BLaER1 treated with 17β-estradiol and CSF1 and Interleukin-3, amounts not matched to agents 10 nM and 100 nM (cell line): Measurements from ENCODE around the gene MRTFA.

Experiments
- H3K27ac ChIP-seq, 11 experiments: shearing (Covaris generic); formaldehyde crosslinking; 2 replicates each; pipeline ENCODE4 v1.8.1; 2022
- H3K27me3 ChIP-seq, 11 experiments: shearing (Covaris generic); formaldehyde crosslinking; 2 replicates each; pipeline ENCODE4 v1.8.1; 2022
- H3K36me3 ChIP-seq, 11 experiments: shearing (Covaris generic); formaldehyde crosslinking; 2 replicates each; pipeline ENCODE4 v1.8.1; 2022
- H3K4me1 ChIP-seq, 10 experiments: shearing (Covaris generic); formaldehyde crosslinking; 2 replicates each; pipeline ENCODE4 v1.8.1; 2022
- H3K4me2 ChIP-seq, 11 experiments: shearing (Covaris generic); formaldehyde crosslinking; 2 replicates each; pipeline ENCODE4 v1.8.1; 2022
- H3K4me3 ChIP-seq, 10 experiments: shearing (Covaris generic); formaldehyde crosslinking; 2 replicates each; pipeline ENCODE4 v1.8.1; 2022
- H3K9ac ChIP-seq, 11 experiments: shearing (Covaris generic); formaldehyde crosslinking; 2 replicates each; pipeline ENCODE4 v1.8.1; 2022
- H3K9me3 ChIP-seq, 11 experiments: shearing (Covaris generic); formaldehyde crosslinking; replicated peaks in 1 of 11; 2 replicates each; pipeline ENCODE4 v1.8.1; 2022
- H4K20me1 ChIP-seq, 11 experiments: shearing (Covaris generic); formaldehyde crosslinking; 2 replicates each; pipeline ENCODE4 v1.8.1; 2022
- Cebpa-rat ChIP-seq, 11 experiments: shearing (Covaris generic); IDR thresholded peaks; 2 replicates each; pipeline ENCODE4 v1.8.1; 2022

MRTFA gene

DNA sequence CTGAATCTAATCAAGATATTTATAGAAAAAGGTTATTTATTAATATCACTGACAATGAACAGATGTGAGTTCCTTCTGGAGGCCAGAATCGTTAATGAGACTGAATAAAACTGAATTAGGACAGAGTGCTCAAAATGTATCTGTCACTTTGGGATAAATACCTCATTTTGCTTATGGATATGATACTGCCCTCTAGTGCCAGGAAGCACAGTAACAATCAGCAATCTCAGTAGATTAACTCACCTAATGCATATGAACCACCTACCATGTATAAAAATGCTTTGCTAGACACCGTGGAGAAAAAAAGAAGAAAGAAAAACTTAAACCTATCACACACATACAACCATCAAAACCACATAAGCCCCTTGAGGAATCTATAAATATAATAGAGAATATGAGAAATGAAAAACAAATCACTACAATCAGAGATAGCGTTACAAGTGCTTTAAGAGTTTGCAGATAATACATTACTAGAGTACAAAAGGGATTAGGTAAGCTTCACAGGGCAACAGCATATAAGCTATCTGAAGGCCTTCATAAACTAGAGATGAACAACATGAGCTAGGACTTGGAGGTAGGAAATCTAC, 148.8 kb downstream of the MRTFA start:
- H3K36me3 ChIP-seq, result peaks cover 0 to 26% (median 15%) of the 10 kb centered on the region in 11 experiments; a peak in 15 of 22 replicates
- H3K27me3 ChIP-seq, result no peaks in the 10 kb centered on the region
- peaks cover 50 to 67% (median 61%) of the 10 kb centered on the region in 10 experiments for H3K4me1 ChIP-seq
- H3K9ac ChIP-seq, result no peak overlapping the region
- H3K27ac ChIP-seq, result no peak overlapping the region
- H4K20me1 ChIP-seq, result peaks cover 0 to 64% (median 7%) of the 10 kb centered on the region in 11 experiments; a peak in 8 of 22 replicates
- TF ChIP-seq Cebpa-rat (IDR thresholded peaks at IDR 0.05), result no peak
- H3K9me3 ChIP-seq, result no peaks in the 10 kb centered on the region
- no peak overlapping the region for H3K4me3 ChIP-seq
- H3K4me2 ChIP-seq, result peak overlapping the region in 6 of 11 experiments; percentile 10 to 20 (median 15); a peak in 5 of 22 replicates

DNA sequence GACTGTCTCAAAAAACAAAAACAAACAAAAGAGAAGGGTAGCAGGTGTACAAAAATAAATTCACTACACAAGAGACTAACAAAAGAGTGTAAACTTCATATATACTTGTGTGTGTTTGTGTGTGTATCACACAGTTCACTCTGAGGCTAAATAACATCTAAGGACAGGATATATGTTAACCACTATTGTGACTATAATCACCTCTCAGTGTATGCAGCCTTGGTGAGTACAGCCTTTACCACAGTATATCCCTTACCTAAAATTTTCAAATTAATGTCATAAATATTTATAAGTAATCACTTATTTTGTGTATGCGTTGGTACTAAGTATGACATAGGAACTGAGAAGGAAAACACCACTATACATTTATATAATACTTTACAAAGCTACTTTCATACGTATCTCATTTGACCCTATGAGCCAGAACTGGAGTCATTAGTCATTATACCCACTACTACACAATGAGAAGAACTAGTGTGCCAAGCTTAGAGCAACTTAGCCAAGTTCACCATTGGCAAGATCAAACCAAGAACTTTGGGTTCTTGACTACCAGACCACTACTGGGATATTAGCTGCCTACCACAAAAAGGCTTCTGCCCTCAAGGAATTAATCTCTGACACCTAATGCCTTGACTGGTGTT, 149.4 kb downstream of the MRTFA start:
- peaks cover 0 to 71% (median 7%) of the 10 kb centered on the region in 11 experiments; a peak in 9 of 22 replicates for H4K20me1 ChIP-seq
- TF ChIP-seq Cebpa-rat (IDR thresholded peaks at IDR 0.05), result no peak
- H3K4me1 ChIP-seq, result peaks cover 43 to 62% (median 55%) of the 10 kb centered on the region in 10 experiments
- H3K9ac ChIP-seq, result 0 out of 22 replicates have a peak overlapping the region, but pooled peaks of 1 of the 11 experiments have one; percentile 25
- peaks cover 0 to 26% (median 17%) of the 10 kb centered on the region in 11 experiments; a peak in 15 of 22 replicates for H3K36me3 ChIP-seq
- peak overlapping the region in 8 of 11 experiments; percentile 14 to 67 (median 44); a peak in 11 of 22 replicates for H3K4me2 ChIP-seq
- H3K4me3 ChIP-seq, result no peak overlapping the region
- 0 out of 22 replicates have a peak overlapping the region, but pooled peaks of 1 of the 11 experiments have one; percentile 4 for H3K27ac ChIP-seq
- no peaks in the 10 kb centered on the region for H3K9me3 ChIP-seq
- H3K27me3 ChIP-seq, result no peaks in the 10 kb centered on the region

DNA sequence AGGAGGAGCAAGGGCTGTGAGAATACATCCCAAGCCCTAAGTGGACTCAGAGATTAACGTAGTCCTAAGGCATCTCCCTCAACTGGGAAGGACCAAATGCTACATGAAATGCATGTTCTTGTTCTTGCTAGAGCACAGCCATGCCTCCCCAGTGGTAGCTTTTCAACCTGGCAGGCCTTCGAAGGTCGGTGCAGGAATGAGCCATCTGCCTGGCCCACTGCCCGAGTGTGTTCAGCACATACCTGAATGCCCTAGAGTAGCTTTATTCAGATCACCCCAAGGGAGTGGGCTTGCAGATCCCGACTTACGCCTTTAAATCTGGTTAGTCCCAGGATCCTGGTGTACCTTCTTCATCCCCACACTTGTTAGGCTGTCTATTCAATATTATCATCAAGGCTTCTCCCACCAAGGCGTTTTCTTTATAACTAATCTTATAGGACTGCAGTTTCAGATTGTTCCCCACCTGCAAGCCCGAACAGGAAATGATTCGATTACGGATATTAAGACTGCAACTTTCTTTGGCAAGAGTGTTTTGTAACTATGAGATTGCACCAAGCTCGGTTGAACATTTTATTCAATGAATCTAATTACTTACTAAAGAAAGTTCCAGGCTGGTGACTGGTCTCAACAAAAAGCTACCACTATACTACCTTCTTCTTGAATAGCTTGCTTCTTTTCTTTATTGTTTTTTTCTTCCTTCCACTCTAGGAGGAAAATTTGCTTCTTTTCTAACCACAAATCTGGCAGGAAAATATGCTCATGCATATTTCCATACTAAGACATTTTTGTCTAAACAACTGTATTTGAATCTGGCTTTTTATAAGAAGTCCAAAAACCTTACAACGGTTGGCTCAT, 150.5 kb downstream of the MRTFA start:
- Histone ChIP-seq H3K4me3 (no peak overlapping the region), H3K36me3 (peaks cover 0 to 26% (median 17%) of the 10 kb centered on the region in 11 experiments; a peak in 15 of 22 replicates), H3K27me3 (no peaks in the 10 kb centered on the region), H3K9me3 (no peaks in the 10 kb centered on the region), H3K4me2 (peak overlapping the region; percentile 10 to 67 (median 55)), H3K9ac (peak overlapping the region in 1 of 11 experiments; percentile 25; a peak in 1 of 22 replicates), H3K27ac (peak overlapping the region in 1 of 11 experiments; percentile 10; a peak in 1 of 22 replicates), H4K20me1 (peaks cover 0 to 74% (median 5%) of the 10 kb centered on the region in 11 experiments; a peak in 8 of 22 replicates), H3K4me1 (peaks cover 36 to 59% (median 50%) of the 10 kb centered on the region in 10 experiments)
- no peak for TF ChIP-seq Cebpa-rat (IDR thresholded peaks at IDR 0.05)

DNA sequence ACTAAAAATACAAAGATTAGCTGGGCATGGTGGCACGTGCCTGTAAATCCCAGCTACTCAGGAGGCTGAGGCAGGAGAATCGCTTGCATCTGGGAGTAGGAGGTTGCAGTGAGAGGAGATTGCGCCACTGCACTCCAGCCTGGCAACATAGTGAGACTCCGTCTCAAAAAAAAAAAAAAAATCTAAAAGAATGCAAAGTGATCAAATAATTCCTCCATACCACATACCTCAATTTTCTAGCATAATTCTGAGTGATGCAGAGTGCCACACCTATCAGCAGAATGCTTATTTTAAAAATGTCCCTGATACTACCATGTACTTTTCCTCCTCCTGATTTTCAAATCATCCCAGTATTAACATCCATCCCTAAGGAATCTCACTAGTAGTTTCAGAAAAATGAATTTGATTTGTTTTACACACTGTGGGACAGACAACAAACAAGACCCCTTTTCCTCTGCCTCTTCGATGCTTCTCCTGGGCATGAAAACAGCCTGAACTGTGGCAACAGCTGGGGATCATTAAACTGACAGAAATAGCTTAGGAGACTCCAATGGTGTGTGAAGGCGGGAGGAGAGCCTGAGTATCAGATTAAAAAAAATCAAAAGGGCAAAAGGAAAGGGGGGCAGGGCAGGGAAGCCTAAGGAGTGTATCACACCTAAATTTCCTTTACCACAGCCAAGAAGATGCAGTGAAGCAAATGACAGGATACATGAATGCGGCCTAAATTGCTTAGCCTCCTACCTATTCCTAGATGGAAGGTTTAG, 151.4 kb downstream of the MRTFA start:
- Histone ChIP-seq H3K27me3 (no peaks in the 10 kb centered on the region), H4K20me1 (peaks cover 0 to 83% (median 5%) of the 10 kb centered on the region in 11 experiments; a peak in 8 of 22 replicates), H3K4me1 (peaks cover 41 to 59% (median 53%) of the 10 kb centered on the region in 10 experiments), H3K4me2 (peak overlapping the region in 9 of 11 experiments; percentile 37 to 67 (median 58); a peak in 18 of 22 replicates), H3K27ac (peak overlapping the region in 2 of 11 experiments; percentile 4 to 10; a peak in 1 of 22 replicates), H3K4me3 (no peak overlapping the region), H3K9ac (peak overlapping the region in 3 of 11 experiments; percentile 31 to 33 (median 31); a peak in 1 of 22 replicates), H3K36me3 (peaks cover 0 to 22% (median 17%) of the 10 kb centered on the region in 11 experiments; a peak in 15 of 22 replicates), H3K9me3 (no peaks in the 10 kb centered on the region)
- no peak for TF ChIP-seq Cebpa-rat (IDR thresholded peaks at IDR 0.05)

DNA sequence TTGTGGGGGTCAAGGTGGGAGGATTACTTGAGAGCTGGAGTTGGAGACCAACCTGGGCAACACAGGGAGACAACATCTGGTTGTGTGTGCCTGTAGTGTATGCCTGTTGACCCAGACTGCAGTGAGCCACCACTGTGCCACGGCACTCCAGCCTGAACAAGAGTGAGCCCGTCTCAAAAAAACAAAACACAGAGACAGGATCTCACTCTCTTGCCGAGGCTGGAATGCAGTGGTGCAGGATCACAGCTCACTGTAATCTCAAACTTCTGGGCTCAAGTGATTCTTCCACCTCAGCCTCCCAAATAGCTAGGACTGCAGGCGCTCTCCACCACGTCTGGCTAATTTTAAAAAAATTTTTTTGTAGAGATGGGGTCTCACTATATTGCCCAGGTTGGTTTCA, 153.6 kb downstream of the MRTFA start:
- H3K4me1 ChIP-seq, result peaks cover 34 to 74% (median 52%) of the 10 kb centered on the region in 10 experiments
- H3K27ac ChIP-seq, result no peak overlapping the region

DNA sequence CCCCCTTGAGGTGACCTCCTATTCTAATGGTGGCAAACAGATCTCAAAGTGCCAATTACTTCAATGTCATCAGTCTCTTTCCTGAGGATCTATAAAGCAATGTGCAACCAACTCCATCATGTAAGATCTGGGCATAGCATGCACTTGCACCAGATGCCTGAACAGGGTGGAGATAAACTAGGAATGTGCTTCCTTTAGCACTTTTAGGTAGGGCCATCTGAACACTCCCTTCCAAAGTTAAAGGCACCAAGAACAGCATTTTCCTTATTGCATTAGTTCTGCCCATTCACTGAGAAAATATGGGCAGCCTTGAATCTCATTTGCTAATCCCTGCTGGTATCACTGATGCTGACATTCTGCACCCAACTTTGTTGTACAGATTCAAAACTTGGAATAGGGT, 154.1 kb downstream of the MRTFA start:
- no peak overlapping the region for H3K27ac ChIP-seq
- no peak overlapping the region for H3K4me2 ChIP-seq
- no peak for TF ChIP-seq Cebpa-rat (IDR thresholded peaks at IDR 0.05)

More for the DNA sequence above, 153.6 kb downstream of the MRTFA start:
- Histone ChIP-seq H4K20me1 (peaks cover 0 to 98% (median 7%) of the 10 kb centered on the region in 11 experiments; a peak in 9 of 22 replicates), H3K4me2 (no peak overlapping the region), H3K4me3 (no peak overlapping the region), H3K27me3 (no peaks in the 10 kb centered on the region), H3K9ac (no peak overlapping the region), H3K9me3 (no peaks in the 10 kb centered on the region), H3K36me3 (peaks cover 0 to 17% (median 8%) of the 10 kb centered on the region in 11 experiments; a peak in 11 of 22 replicates)
- TF ChIP-seq Cebpa-rat (IDR thresholded peaks at IDR 0.05), result no peak

DNA sequence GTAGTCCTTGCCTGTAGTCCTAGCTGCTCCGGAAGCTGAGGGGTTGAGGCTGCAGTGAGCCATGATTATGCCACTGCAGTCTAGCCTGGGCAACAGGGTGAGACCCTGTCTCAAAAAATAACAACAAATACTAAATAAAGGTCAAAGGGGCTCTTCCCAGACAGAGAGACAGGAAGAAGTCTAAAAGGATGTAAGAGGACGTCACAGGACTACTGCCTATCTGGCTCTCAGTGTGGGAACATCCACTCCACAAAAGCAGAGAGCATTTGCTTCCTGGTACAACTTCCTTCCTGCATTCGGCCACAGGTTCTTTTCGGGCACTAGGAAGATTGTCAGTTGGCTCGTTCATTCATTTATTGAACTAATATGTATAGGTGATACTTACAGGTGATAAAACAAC, 155.5 kb downstream of the MRTFA start:
- no peak for TF ChIP-seq Cebpa-rat (IDR thresholded peaks at IDR 0.05)
- peak overlapping the region in 1 of 11 experiments; percentile 36; a peak in 1 of 22 replicates for H3K27ac ChIP-seq
- H3K4me1 ChIP-seq, result peaks cover 23 to 68% (median 41%) of the 10 kb centered on the region in 10 experiments

More for the DNA sequence above, 154.1 kb downstream of the MRTFA start:
- no peak overlapping the region for H3K9ac ChIP-seq
- H4K20me1 ChIP-seq, result peaks cover 0 to 98% (median 7%) of the 10 kb centered on the region in 11 experiments; a peak in 8 of 22 replicates
- H3K4me1 ChIP-seq, result peaks cover 31 to 74% (median 50%) of the 10 kb centered on the region in 10 experiments
- H3K4me3 ChIP-seq, result no peak overlapping the region
- H3K36me3 ChIP-seq, result peaks cover 0 to 17% (median 8%) of the 10 kb centered on the region in 11 experiments; a peak in 11 of 22 replicates
- H3K27me3 ChIP-seq, result no peaks in the 10 kb centered on the region
- no peaks in the 10 kb centered on the region for H3K9me3 ChIP-seq

More for the DNA sequence above, 155.5 kb downstream of the MRTFA start:
- H3K4me3 ChIP-seq, result no peak overlapping the region
- H3K9me3 ChIP-seq, result no peaks in the 10 kb centered on the region
- H4K20me1 ChIP-seq, result peaks cover 0 to 98% (median 6%) of the 10 kb centered on the region in 11 experiments; a peak in 9 of 22 replicates
- no peak overlapping the region for H3K9ac ChIP-seq
- H3K27me3 ChIP-seq, result no peaks in the 10 kb centered on the region
- peak overlapping the region; percentile 17 to 72 (median 55); a peak in 21 of 22 replicates for H3K4me2 ChIP-seq
- peaks cover 0 to 17% (median 7%) of the 10 kb centered on the region in 11 experiments; a peak in 11 of 22 replicates for H3K36me3 ChIP-seq
